C4-2B (cell line): ENCODE measurements around the gene PTGER4.

ENCODE experiments used
- H3K27ac ChIP-seq: fragments of 450-650 bp; 2 replicates; pipeline ENCODE4 v1.5.1; 2017
- CTCF ChIP-seq: fragments of 450-650 bp; conservative IDR thresholded peaks from 2 replicates; pipeline ENCODE4 v1.5.1; 2017; ENCODE audit warnings: mild to moderate bottlenecking
- ZFX ChIP-seq: fragments of 450-650 bp; IDR thresholded peaks from 2 replicates; pipeline ENCODE4 v1.6.1; 2017

The PTGER4 gene

DNA sequence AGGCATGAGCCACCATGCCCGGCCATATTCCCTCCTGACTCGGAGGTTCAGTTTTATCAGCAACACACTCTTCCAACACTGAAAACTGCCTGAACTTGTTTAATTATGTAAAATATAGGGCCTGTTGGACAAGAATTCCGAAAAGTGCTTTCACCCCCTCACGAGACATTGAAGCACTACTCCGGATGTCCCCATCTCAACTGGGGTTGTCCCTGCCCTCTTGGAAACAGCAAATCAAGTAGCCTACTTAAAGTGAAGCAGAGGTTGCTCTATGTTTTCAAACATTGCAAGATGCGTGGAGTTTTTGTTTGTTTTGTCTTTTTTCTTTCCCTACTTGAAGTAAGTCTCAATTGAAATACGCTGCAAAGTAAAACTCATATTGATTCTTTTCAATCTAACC, 7.6 kb downstream of the PTGER4 start:
- no peak for TF ChIP-seq ZFX
- no peak for TF ChIP-seq CTCF
- no peak overlapping the region for H3K27ac ChIP-seq

GRCh38 chr5:40688127-40688761, 8.5 kb downstream of the PTGER4 start:
- H3K27ac ChIP-seq = no peak overlapping the region
- TF ChIP-seq ZFX (no peak), CTCF (peak; percentile 90)

- no peak overlapping the region for H3K27ac ChIP-seq
Observed at GRCh38 chr5:40688996-40689395, 9.3 kb downstream of the PTGER4 start.

DNA sequence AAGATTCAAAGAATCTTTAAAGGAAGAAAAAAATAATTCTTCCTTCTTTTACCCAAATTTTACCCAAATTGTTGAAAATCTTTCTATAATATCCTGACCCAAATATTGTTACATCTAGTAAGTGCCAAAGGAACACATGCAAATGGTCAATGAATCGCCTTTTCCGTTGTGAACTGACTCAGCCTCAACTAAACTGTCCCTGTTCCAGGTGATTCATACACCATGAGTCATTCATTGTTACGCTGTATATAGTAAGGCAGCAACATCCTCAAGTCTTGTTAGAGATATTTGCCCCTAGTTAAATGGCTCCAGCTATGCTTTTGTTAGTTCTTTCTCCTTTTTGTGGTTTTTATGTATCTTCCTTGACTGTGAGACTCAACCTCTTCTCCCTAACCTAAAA, 9.7 kb downstream of the PTGER4 start:
- TF ChIP-seq ZFX (no peak), CTCF (no peak)
- no peak overlapping the region for H3K27ac ChIP-seq

More at GRCh38 chr5:40688996-40689395, 9.3 kb downstream of the PTGER4 start:
- no peak for TF ChIP-seq ZFX
- no peak for TF ChIP-seq CTCF

DNA sequence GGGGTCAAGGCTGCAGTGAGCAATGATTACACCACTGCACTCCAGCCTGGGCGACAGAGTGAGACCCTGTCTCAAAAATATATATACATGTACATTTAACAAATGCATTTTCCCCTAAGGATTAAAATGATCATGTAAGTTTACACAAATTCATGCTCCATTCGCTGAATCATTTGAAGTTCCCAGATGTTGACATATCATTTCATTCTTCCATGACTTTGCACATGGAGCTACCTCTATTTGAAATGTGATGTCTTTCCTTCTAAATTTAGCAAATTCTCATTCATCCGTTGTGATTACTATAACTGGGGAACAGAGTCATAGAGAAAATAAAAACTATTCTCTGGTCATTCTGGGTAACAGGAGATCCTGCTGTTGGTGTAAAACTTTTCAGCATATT, 10.6 kb downstream of the PTGER4 start:
- no peak overlapping the region for H3K27ac ChIP-seq
- TF ChIP-seq ZFX (no peak), CTCF (no peak)

DNA sequence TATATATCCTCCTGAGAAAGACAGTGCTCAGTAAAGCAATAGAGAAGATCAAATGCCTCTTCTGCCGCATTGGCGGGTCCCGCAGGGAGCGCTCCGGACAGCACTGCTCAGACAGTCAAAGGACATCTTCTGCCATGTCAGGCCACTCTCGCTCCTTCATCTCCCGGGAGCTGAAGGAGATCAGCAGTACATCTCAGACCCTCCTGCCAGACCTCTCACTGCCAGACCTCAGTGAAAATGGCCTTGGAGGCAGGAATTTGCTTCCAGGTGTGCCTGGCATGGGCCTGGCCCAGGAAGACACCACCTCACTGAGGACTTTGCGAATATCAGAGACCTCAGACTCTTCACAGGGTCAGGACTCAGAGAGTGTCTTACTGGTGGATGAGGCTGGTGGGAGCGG, 12.2 kb downstream of the PTGER4 start:
- H3K27ac ChIP-seq = no peak overlapping the region
- TF ChIP-seq CTCF = no peak

DNA sequence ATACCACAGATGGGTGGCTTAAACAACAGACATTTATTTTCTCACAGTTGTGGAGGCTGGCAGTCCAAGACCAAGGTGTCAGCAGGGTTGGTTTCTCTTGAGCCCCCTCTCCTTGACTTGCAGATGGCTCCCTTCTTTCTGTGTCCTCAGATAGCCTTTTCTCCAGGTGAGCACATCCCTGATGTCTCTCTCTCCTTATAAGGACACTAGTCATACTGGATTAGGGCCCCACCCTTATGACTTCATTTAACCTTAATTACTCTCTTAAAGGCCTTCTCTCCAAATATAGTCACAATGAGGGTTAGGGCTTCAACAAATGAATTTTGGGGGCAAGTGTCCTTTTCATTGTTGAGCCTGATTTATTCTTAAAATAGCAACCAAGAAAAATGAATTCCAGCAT, 14.7 kb downstream of the PTGER4 start:
- H3K27ac ChIP-seq = no peak overlapping the region
- TF ChIP-seq ZFX = no peak
- no peak for TF ChIP-seq CTCF
